ENCODE data around the gene PDE1A.

PDE1A gene

GRCh38 chr2:182426918-182427240 lies at the start of gene PDE1A:
Gene PDE1A, minus strand, starts transcription at chr2:182427036.
- no peak for TF ChIP-seq CTCF (IDR thresholded peaks at IDR 0.05; ENCODE audit: low read depth, low read length, missing control alignments)
- no peak within 1 kb of the TSS for H3K4me3 ChIP-seq (ENCODE audit: low read depth, low read length)
- no peak for DNase-seq (ENCODE audit: low read depth)
- in situ Hi-C loops (cut with HindIII; ENCODE audit: low sequenced_read_pairs) = no loop called here

- no peak for DNase-seq (ENCODE audit: low read depth)
- no peak for TF ChIP-seq CTCF (IDR thresholded peaks at IDR 0.05; ENCODE audit: low read depth, low read length, missing control alignments)
- in situ Hi-C loops (cut with HindIII; ENCODE audit: low sequenced_read_pairs) = no loop called here
- H3K4me3 ChIP-seq (ENCODE audit: low read depth, low read length) = no peak overlapping the region
Observed at GRCh38 chr2:182473635-182474034, 46.8 kb upstream of the PDE1A start.

- no peak for TF ChIP-seq CTCF (IDR thresholded peaks at IDR 0.05; ENCODE audit: low read depth, low read length, missing control alignments)
- in situ Hi-C loops (cut with HindIII; ENCODE audit: low sequenced_read_pairs) = no loop called here
- H3K4me3 ChIP-seq (ENCODE audit: low read depth, low read length) = no peak overlapping the region
- DNase-seq (ENCODE audit: low read depth) = no peak
Observed at GRCh38 chr2:182463760-182464159, 36.9 kb upstream of the PDE1A start.

- DNase-seq (ENCODE audit: low read depth) = peak; percentile 32
- H3K4me3 ChIP-seq (ENCODE audit: low read depth, low read length) = no peak overlapping the region
- no peak for TF ChIP-seq CTCF (IDR thresholded peaks at IDR 0.05; ENCODE audit: low read depth, low read length, missing control alignments)
- in situ Hi-C loops (cut with HindIII; ENCODE audit: low sequenced_read_pairs) = no loop called here
Observed at GRCh38 chr2:182456784-182457183, 29.9 kb upstream of the PDE1A start.

GRCh38 chr2:182452456-182452990 lies 25.7 kb upstream of the PDE1A start:
- no peak for DNase-seq (ENCODE audit: low read depth)
- no peak for TF ChIP-seq CTCF (IDR thresholded peaks at IDR 0.05; ENCODE audit: low read depth, low read length, missing control alignments)
- in situ Hi-C loops (cut with HindIII; ENCODE audit: low sequenced_read_pairs) = no loop called here
- H3K4me3 ChIP-seq (ENCODE audit: low read depth, low read length) = no peak overlapping the region

GRCh38 chr2:182448371-182448770 lies 21.5 kb upstream of the PDE1A start:
- no peak for DNase-seq (ENCODE audit: low read depth)
- H3K4me3 ChIP-seq (ENCODE audit: low read depth, low read length) = no peak overlapping the region
- no peak for TF ChIP-seq CTCF (IDR thresholded peaks at IDR 0.05; ENCODE audit: low read depth, low read length, missing control alignments)
- in situ Hi-C loops (cut with HindIII; ENCODE audit: low sequenced_read_pairs) = no loop called here

- no peak for TF ChIP-seq CTCF (IDR thresholded peaks at IDR 0.05; ENCODE audit: low read depth, low read length, missing control alignments)
Observed at GRCh38 chr2:182447863-182448262, 21.0 kb upstream of the PDE1A start.

More at GRCh38 chr2:182447863-182448262, 21.0 kb upstream of the PDE1A start:
- no peak overlapping the region for H3K4me3 ChIP-seq (ENCODE audit: low read depth, low read length)
- DNase-seq (ENCODE audit: low read depth) = no peak
- in situ Hi-C loops (cut with HindIII; ENCODE audit: low sequenced_read_pairs) = no loop called here
